Nephron (organoid): Measurements from ENCODE around the gene BTN2A1.
"Not testable (repeated sequence)": the region's sequence is repeated elsewhere in the genome, so short reads cannot be mapped to it uniquely, and the experiment has no call there.

ENCODE experiments used
- H3K27ac Mint-ChIP-seq, 3 experiments: 2 replicates each; pipeline ENCODE4 v1.8.0; 2020; ENCODE audit warnings: mixed read lengths in 3 of 3, mild to moderate bottlenecking in 2 of 3, moderate library complexity in 1 of 3
- H3K27me3 Mint-ChIP-seq: 2 replicates; pipeline ENCODE4 v1.8.0; 2021; ENCODE audit warnings: low read depth, mild to moderate bottlenecking, moderate library complexity, mixed read lengths
- H3K36me3 Mint-ChIP-seq: 2 replicates; pipeline ENCODE4 v1.8.0; 2020; ENCODE audit warnings: low read depth, mixed read lengths
- H3K4me1 Mint-ChIP-seq: 2 replicates; pipeline ENCODE4 v1.8.0; 2020; ENCODE audit warnings: mixed read lengths
- H3K4me3 Mint-ChIP-seq, 3 experiments: 2 replicates each; pipeline ENCODE4 v1.8.0; 2020; ENCODE audit warnings: mild to moderate bottlenecking in 3 of 3, mixed read lengths in 3 of 3, moderate library complexity in 2 of 3
- H3K9me3 Mint-ChIP-seq: 2 replicates; pipeline ENCODE4 v1.8.0; 2020; ENCODE audit warnings: mixed read lengths
- CTCF ChIP-seq, 3 experiments: fragments of 200-600 bp; sonication (generic); IDR thresholded peaks; one replicate each; pipeline ENCODE4 v1.5.0; 2021; ENCODE audit warnings: antibody characterized with exemption in 3 of 3; ENCODE audit not compliant: unreplicated experiment in 3 of 3

BTN2A1 gene

GRCh38 chr6:26430787-26431186, 27.0 kb upstream of the BTN2A1 start:
- Mint-ChIP-seq H3K27me3 (no peaks in the 10 kb centered on the region), H3K4me1 (no peaks in the 10 kb centered on the region), H3K36me3 (peaks cover 90% of the 10 kb centered on the region), H3K27ac (no peak overlapping the region), H3K4me3 (no peak overlapping the region), H3K9me3 (peaks cover 17% of the 10 kb centered on the region)
- TF ChIP-seq CTCF (IDR thresholded peaks at IDR 0.05; ENCODE audit: unreplicated experiment in 3 of 3): no peak

- Mint-ChIP-seq H3K27me3 (no peaks in the 10 kb centered on the region), H3K27ac (no peak overlapping the region)
- no peak for TF ChIP-seq CTCF (IDR thresholded peaks at IDR 0.05; ENCODE audit: unreplicated experiment in 3 of 3)
Measured at GRCh38 chr6:26431258-26432172, 26.2 kb upstream of the BTN2A1 start.

DNA sequence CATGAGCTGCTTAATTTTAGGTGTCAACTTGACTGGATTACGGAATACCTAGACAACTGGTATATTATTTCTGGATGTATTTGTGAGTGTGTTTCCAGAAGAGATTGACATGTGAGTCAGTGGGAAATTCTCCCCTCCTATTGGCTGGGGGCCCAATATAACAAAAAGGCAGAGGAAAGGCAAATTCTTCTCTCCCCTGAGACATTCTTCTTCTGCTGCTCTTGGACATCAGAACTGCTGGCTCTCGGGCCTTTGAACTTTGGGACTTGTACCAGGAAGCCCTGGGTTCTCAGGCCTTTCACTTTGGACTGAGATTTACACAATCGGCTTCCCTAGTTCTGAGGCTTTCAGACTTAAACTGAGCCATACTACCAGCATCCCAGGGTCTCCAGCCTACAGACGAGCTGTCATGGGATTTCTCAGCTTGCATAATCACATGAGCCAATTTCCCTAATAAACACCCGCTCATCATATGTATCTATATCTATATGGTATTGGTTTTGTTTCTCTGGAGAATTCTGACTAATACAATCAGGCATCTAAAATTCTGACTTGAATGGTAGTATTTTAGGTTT, 25.0 kb upstream of the BTN2A1 start:
- peaks cover 17% of the 10 kb centered on the region for H3K9me3 Mint-ChIP-seq
- TF ChIP-seq CTCF (IDR thresholded peaks at IDR 0.05; ENCODE audit: unreplicated experiment in 3 of 3): no peak
- H3K4me3 Mint-ChIP-seq: no peak overlapping the region
- H3K36me3 Mint-ChIP-seq: peaks cover 80% of the 10 kb centered on the region
- no peaks in the 10 kb centered on the region for H3K27me3 Mint-ChIP-seq
- no peak overlapping the region for H3K27ac Mint-ChIP-seq
- H3K4me1 Mint-ChIP-seq: no peaks in the 10 kb centered on the region

More at GRCh38 chr6:26431258-26432172, 26.2 kb upstream of the BTN2A1 start:
- Mint-ChIP-seq H3K4me3 (no peak overlapping the region), H3K36me3 (peaks cover 90% of the 10 kb centered on the region), H3K9me3 (peaks cover 17% of the 10 kb centered on the region), H3K4me1 (no peaks in the 10 kb centered on the region)

- peaks cover 72% of the 10 kb centered on the region for H3K36me3 Mint-ChIP-seq
- not testable (repeated sequence) for H3K27me3 Mint-ChIP-seq, H3K4me1 Mint-ChIP-seq, H3K4me3 Mint-ChIP-seq, H3K27ac Mint-ChIP-seq
- peaks cover 17% of the 10 kb centered on the region for H3K9me3 Mint-ChIP-seq
Measured at GRCh38 chr6:26433680-26434079, 24.1 kb upstream of the BTN2A1 start.

DNA sequence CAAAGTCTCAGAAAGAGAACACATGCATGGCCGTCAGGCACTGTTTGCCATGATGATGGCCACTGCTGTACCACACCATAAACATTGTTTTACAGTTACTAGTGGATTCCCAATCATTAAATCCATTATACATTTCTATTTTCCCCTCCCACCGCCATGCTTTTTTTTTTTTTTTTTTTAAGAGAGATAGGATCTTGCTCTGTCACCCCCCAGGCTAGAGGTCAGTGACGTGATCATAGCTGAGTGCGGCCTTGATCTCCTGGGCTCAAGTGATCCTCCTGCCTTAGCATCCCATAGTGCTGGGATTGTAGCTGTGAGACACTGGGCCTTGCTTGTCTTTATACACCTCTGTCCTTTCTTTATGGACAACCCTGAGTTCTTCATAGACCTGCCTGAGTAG, 21.7 kb upstream of the BTN2A1 start:
- Mint-ChIP-seq H3K4me1 (peaks cover 9% of the 10 kb centered on the region), H3K27me3 (no peaks in the 10 kb centered on the region), H3K4me3 (no peak overlapping the region), H3K36me3 (peaks cover 53% of the 10 kb centered on the region), H3K27ac (no peak overlapping the region), H3K9me3 (peaks cover 17% of the 10 kb centered on the region)
- no peak for TF ChIP-seq CTCF (IDR thresholded peaks at IDR 0.05; ENCODE audit: unreplicated experiment in 3 of 3)

- H3K27me3 Mint-ChIP-seq: no peaks in the 10 kb centered on the region
- H3K4me1 Mint-ChIP-seq: peaks cover 9% of the 10 kb centered on the region
- H3K9me3 Mint-ChIP-seq: peaks cover 13% of the 10 kb centered on the region
- peaks cover 38% of the 10 kb centered on the region for H3K36me3 Mint-ChIP-seq
- TF ChIP-seq CTCF (IDR thresholded peaks at IDR 0.05; ENCODE audit: unreplicated experiment in 3 of 3): no peak
- no peak overlapping the region for H3K27ac Mint-ChIP-seq
- H3K4me3 Mint-ChIP-seq: peak overlapping the region in 1 of 3 experiments; percentile 15
Measured at GRCh38 chr6:26437550-26437949, 20.2 kb upstream of the BTN2A1 start.
